ENCODE measurements around the gene ARSK.
"Not testable (repeated sequence)": the region's sequence is repeated elsewhere in the genome, so short reads cannot be mapped to it uniquely, and the experiment has no call there.

Gene ARSK

DNA sequence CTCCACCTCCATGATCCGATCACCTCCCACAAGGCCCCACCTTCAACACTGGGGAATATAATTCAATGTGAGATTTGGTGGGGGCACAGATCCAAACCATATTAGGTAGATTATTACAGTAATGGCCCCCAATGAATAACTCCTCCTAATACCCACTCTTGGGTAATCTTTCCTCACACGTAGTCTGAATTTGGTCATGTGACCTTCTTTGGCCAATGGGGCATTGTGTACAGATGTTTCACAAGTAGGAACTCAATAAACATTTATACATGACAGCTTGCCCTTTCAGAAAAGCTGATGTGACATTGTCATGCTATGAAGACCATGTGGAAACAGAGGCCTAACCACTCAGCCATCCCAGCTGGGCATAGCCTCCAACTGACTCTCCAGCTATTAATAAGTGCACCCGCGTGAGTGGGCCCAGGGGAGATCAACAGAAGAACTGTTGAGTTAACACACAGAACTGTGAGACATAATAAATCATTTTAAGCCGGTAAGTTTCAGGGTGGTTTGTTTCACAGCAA lies 75.6 kb downstream of the ARSK start:
- DNase-seq: no peak
- Histone ChIP-seq H3K79me2 (ENCODE audit: control insufficient read depth, insufficient read depth, low read length) (no peaks in the 10 kb centered on the region), H2BK5ac (ENCODE audit: low read length) (no peak overlapping the region), H3K4me3 (ENCODE audit: low read length) (no peak overlapping the region), H3K79me1 (ENCODE audit: low read length) (no peaks in the 10 kb centered on the region), H3K4me2 (ENCODE audit: low read length) (no peak overlapping the region), H3K36me3 (ENCODE audit: control insufficient read depth, insufficient read depth, low read length) (no peaks in the 10 kb centered on the region), H3K4me1 (ENCODE audit: control insufficient read depth, low read depth, low read length) (no peaks in the 10 kb centered on the region), H3K56ac (ENCODE audit: low read length) (no peak overlapping the region), H2AK5ac (ENCODE audit: low read length) (no peak overlapping the region), H3K18ac (ENCODE audit: low read length) (no peak overlapping the region), H3K4ac (ENCODE audit: low read depth, low read length) (no peak overlapping the region), H3K27me3 (ENCODE audit: insufficient read depth, low read length, poor library complexity) (no peaks in the 10 kb centered on the region), H2BK120ac (ENCODE audit: low read depth, low read length) (no peak overlapping the region), H4K8ac (ENCODE audit: low read depth, low read length) (no peak overlapping the region), H3K9ac (ENCODE audit: low read length) (no peak overlapping the region), H3K23ac (ENCODE audit: low read length) (no peak overlapping the region), H3K27ac (ENCODE audit: low read depth, low read length) (no peak overlapping the region), H4K5ac (ENCODE audit: low read length) (no peak overlapping the region), H2BK15ac (replicated peaks; ENCODE audit: low read depth) (no peak overlapping the region)
- WGBS (ENCODE audit: extremely low coverage, insufficient coverage, low lambda C conversion rate): no CpG with 5 or more reads among the region's 5 CpGs

DNA sequence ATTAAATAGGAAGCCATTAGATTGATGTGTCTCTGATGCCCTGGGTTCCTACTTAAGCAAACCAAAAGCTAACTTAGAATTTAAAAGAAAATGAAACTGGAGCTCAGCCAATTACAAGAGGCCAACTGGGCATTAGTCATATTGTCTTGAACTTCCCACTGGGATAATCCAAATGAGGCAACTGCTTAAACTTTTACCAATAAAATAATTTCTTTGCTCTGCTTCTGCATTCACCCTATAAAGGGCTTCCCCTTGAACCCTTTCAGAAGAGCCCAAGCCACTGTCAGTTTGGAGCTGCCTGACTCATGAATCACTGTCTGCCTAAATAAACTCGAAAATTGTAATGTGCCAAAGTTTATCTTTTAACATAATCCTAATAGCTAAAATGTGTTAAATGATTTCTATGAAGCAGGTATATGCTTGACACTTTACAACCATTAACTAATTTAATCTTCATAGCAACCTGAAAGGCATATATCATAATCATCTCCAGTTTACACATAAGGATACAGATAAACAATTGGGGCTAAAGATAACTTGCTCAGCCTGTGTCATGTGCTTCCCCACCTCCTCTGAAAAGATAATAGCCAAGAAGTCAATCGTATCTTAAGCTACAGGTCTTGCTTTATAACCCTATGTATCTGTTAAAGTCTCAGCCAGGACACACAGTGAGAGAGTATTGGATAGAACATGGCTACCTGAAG lies 76.5 kb downstream of the ARSK start:
- Histone ChIP-seq H2BK120ac (ENCODE audit: low read depth, low read length) (no peak overlapping the region), H3K79me2 (ENCODE audit: control insufficient read depth, insufficient read depth, low read length) (no peaks in the 10 kb centered on the region), H2AK5ac (ENCODE audit: low read length) (no peak overlapping the region), H2BK5ac (ENCODE audit: low read length) (no peak overlapping the region), H3K56ac (ENCODE audit: low read length) (no peak overlapping the region), H3K27ac (ENCODE audit: low read depth, low read length) (no peak overlapping the region), H3K79me1 (ENCODE audit: low read length) (no peaks in the 10 kb centered on the region), H3K4me2 (ENCODE audit: low read length) (no peak overlapping the region), H3K27me3 (ENCODE audit: insufficient read depth, low read length, poor library complexity) (no peaks in the 10 kb centered on the region), H3K4me1 (ENCODE audit: control insufficient read depth, low read depth, low read length) (no peaks in the 10 kb centered on the region), H3K9ac (ENCODE audit: low read length) (no peak overlapping the region), H4K5ac (ENCODE audit: low read length) (no peak overlapping the region), H3K4me3 (ENCODE audit: low read length) (no peak overlapping the region), H3K18ac (ENCODE audit: low read length) (no peak overlapping the region), H3K4ac (ENCODE audit: low read depth, low read length) (no peak overlapping the region), H3K23ac (ENCODE audit: low read length) (no peak overlapping the region), H3K36me3 (ENCODE audit: control insufficient read depth, insufficient read depth, low read length) (no peaks in the 10 kb centered on the region), H2BK15ac (replicated peaks; ENCODE audit: low read depth) (no peak overlapping the region), H4K8ac (ENCODE audit: low read depth, low read length) (no peak overlapping the region)
- WGBS (ENCODE audit: extremely low coverage, insufficient coverage, low lambda C conversion rate): no CpG with 5 or more reads among the region's 2 CpGs
- DNase-seq: no peak

DNA sequence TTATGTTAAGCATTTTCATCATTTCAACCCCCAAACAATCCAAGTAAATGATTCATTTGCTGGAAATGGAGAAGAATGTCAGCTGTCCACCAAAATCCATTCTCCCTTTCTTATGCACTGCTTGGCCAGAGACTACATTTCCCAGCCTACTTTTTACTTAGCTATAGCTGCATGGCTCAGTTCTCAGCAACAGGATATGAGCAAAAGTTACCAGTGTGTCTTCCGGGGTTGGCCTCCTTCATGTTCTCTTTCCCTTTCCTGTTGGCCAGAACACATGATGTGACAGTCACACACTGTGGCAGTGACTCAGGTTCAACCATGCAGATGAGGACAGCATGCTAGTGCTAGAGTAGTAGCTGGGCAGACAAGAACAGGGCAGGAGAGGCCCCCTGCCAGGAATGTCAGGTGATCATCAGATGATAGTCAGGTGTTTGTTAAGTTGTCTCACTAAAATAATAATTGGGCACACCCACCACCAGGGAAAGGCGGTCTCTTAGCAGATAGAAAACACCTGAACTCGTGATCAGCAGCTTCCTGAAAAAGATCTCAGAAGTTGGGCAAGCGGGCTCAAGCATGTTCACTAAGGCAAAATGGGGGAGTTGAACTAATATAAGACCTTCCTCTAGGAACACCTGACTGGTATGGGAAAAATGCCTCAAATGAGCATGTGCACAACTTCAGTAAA lies 77.2 kb downstream of the ARSK start:
- H3K79me1 ChIP-seq (ENCODE audit: low read length): no peaks in the 10 kb centered on the region
- DNase-seq: peak; percentile 63
- H3K18ac ChIP-seq (ENCODE audit: low read length): no peak overlapping the region
- no peak overlapping the region for H3K23ac ChIP-seq (ENCODE audit: low read length)
- no peak overlapping the region for H2BK15ac ChIP-seq (replicated peaks; ENCODE audit: low read depth)
- no peak overlapping the region for H2AK5ac ChIP-seq (ENCODE audit: low read length)
- peak overlapping the region; percentile 57 for H3K56ac ChIP-seq (ENCODE audit: low read length)
- no peaks in the 10 kb centered on the region for H3K27me3 ChIP-seq (ENCODE audit: insufficient read depth, low read length, poor library complexity)
- no peaks in the 10 kb centered on the region for H3K4me1 ChIP-seq (ENCODE audit: control insufficient read depth, low read depth, low read length)
- H3K4me2 ChIP-seq (ENCODE audit: low read length): no peak overlapping the region
- no peak overlapping the region for H2BK5ac ChIP-seq (ENCODE audit: low read length)
- no peak overlapping the region for H4K5ac ChIP-seq (ENCODE audit: low read length)
- no peak overlapping the region for H3K4ac ChIP-seq (ENCODE audit: low read depth, low read length)
- H3K36me3 ChIP-seq (ENCODE audit: control insufficient read depth, insufficient read depth, low read length): no peaks in the 10 kb centered on the region
- no peak overlapping the region for H3K9ac ChIP-seq (ENCODE audit: low read length)
- WGBS (ENCODE audit: extremely low coverage, insufficient coverage, low lambda C conversion rate): no CpG with 5 or more reads among the region's 4 CpGs
- no peak overlapping the region for H4K8ac ChIP-seq (ENCODE audit: low read depth, low read length)
- H3K27ac ChIP-seq (ENCODE audit: low read depth, low read length): no peak overlapping the region
- H3K79me2 ChIP-seq (ENCODE audit: control insufficient read depth, insufficient read depth, low read length): no peaks in the 10 kb centered on the region
- no peak overlapping the region for H2BK120ac ChIP-seq (ENCODE audit: low read depth, low read length)
- H3K4me3 ChIP-seq (ENCODE audit: low read length): no peak overlapping the region

DNA sequence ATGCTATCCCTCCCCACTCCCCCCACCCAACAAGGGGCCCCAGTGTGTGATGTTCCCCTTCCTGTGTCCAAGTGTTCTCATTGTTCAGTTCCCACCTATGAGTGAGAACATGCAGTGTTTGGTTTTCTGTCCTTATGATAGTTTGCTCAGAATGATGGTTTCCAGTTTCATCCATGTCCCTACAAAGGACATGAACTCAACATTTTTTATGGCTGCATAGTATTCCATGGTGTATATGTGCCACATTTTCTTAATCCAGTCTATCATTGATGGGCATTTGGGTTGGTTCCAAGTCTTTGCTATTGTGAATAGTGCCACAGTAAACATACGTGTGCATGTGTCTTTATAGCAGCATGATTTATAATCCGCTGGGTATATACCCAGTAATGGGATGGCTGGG lies 78.0 kb downstream of the ARSK start:
- H4K8ac ChIP-seq (ENCODE audit: low read depth, low read length); H3K9ac ChIP-seq (ENCODE audit: low read length); H3K27me3 ChIP-seq (ENCODE audit: insufficient read depth, low read length, poor library complexity); H2BK120ac ChIP-seq (ENCODE audit: low read depth, low read length); H3K18ac ChIP-seq (ENCODE audit: low read length); H3K23ac ChIP-seq (ENCODE audit: low read length); H3K36me3 ChIP-seq (ENCODE audit: control insufficient read depth, insufficient read depth, low read length); H3K4me1 ChIP-seq (ENCODE audit: control insufficient read depth, low read depth, low read length); H4K5ac ChIP-seq (ENCODE audit: low read length); H2AK5ac ChIP-seq (ENCODE audit: low read length); H3K27ac ChIP-seq (ENCODE audit: low read depth, low read length); H3K79me1 ChIP-seq (ENCODE audit: low read length); H2BK5ac ChIP-seq (ENCODE audit: low read length); H2BK15ac ChIP-seq (replicated peaks; ENCODE audit: low read depth); H3K4ac ChIP-seq (ENCODE audit: low read depth, low read length); H3K4me3 ChIP-seq (ENCODE audit: low read length); DNase-seq; H3K4me2 ChIP-seq (ENCODE audit: low read length); H3K56ac ChIP-seq (ENCODE audit: low read length); H3K79me2 ChIP-seq (ENCODE audit: control insufficient read depth, insufficient read depth, low read length): not testable (repeated sequence)
- no CpG with 5 or more reads among the region's 2 CpGs for WGBS (ENCODE audit: extremely low coverage, insufficient coverage, low lambda C conversion rate)

DNA sequence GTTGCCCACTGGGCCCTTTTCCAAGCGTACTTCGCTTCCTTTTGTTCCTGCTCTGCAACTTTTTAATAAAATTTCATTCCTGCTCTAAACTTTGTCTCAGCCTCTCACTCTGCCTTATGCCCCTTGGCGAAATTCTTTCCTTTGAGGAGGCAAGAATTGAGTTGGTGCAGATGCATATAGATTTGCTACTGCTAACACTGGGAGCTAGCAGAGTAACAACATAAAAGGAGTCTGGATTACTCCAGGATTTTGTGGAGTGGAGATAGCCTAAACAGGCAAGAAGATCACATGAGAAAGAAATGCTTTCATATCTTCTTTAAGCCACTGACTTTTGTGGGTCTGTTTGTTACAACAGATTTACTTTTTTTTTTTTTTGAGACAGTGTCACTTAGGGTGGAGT lies 78.8 kb downstream of the ARSK start:
- no peak overlapping the region for H2BK15ac ChIP-seq (replicated peaks; ENCODE audit: low read depth)
- no peak overlapping the region for H2AK5ac ChIP-seq (ENCODE audit: low read length)
- no peak overlapping the region for H3K4me3 ChIP-seq (ENCODE audit: low read length)
- no peaks in the 10 kb centered on the region for H3K4me1 ChIP-seq (ENCODE audit: control insufficient read depth, low read depth, low read length)
- no peaks in the 10 kb centered on the region for H3K27me3 ChIP-seq (ENCODE audit: insufficient read depth, low read length, poor library complexity)
- H3K23ac ChIP-seq (ENCODE audit: low read length): no peak overlapping the region
- no peak for DNase-seq
- H3K79me2 ChIP-seq (ENCODE audit: control insufficient read depth, insufficient read depth, low read length): no peaks in the 10 kb centered on the region
- no peak overlapping the region for H2BK120ac ChIP-seq (ENCODE audit: low read depth, low read length)
- H3K36me3 ChIP-seq (ENCODE audit: control insufficient read depth, insufficient read depth, low read length): no peaks in the 10 kb centered on the region
- no peak overlapping the region for H3K18ac ChIP-seq (ENCODE audit: low read length)
- no peak overlapping the region for H2BK5ac ChIP-seq (ENCODE audit: low read length)
- no CpG with 5 or more reads among the region's 3 CpGs for WGBS (ENCODE audit: extremely low coverage, insufficient coverage, low lambda C conversion rate)
- H4K5ac ChIP-seq (ENCODE audit: low read length): no peak overlapping the region
- H3K56ac ChIP-seq (ENCODE audit: low read length): no peak overlapping the region
- no peak overlapping the region for H3K9ac ChIP-seq (ENCODE audit: low read length)
- no peak overlapping the region for H3K27ac ChIP-seq (ENCODE audit: low read depth, low read length)
- H3K4me2 ChIP-seq (ENCODE audit: low read length): no peak overlapping the region
- no peaks in the 10 kb centered on the region for H3K79me1 ChIP-seq (ENCODE audit: low read length)
- no peak overlapping the region for H3K4ac ChIP-seq (ENCODE audit: low read depth, low read length)
- no peak overlapping the region for H4K8ac ChIP-seq (ENCODE audit: low read depth, low read length)

Data from mesendoderm (in vitro differentiated cells).